ENCODE measurements around the gene PTHLH.

- no peak for TF ChIP-seq CTCF (IDR thresholded peaks at IDR 0.05 in 4 of 5, conservative IDR thresholded peaks at IDR 0.05 in 1 of 5)
- TF ChIP-seq POLR2A (IDR thresholded peaks at IDR 0.05): no peak
These were observed 20.0 kb downstream of the PTHLH start for GRCh38 chr12:27952510-27952909.
